T-helper 1 cell treated with Interleukin-12 subunit alpha and Interleukin-12 subunit beta and Interleukin-4 antibody, amounts not matched to agents 30 μg/mL and 1 μg/mL, for 36 hours (primary cell): Measurements from ENCODE around the gene DIP2C.
"Not testable (repeated sequence)": the region's sequence is repeated elsewhere in the genome, so short reads cannot be mapped to it uniquely, and the experiment has no call there.

Experiments
- H3K27ac Mint-ChIP-seq: one replicate; pipeline ENCODE4 v1.8.0; 2021; ENCODE audit warnings: mild to moderate bottlenecking, mixed read lengths
- H3K27me3 Mint-ChIP-seq: one replicate; pipeline ENCODE4 v1.8.0; 2021; ENCODE audit warnings: low read depth, mixed read lengths
- H3K36me3 Mint-ChIP-seq: one replicate; pipeline ENCODE4 v1.8.0; 2021; ENCODE audit warnings: low read depth, mixed read lengths
- H3K4me1 Mint-ChIP-seq: one replicate; pipeline ENCODE4 v1.8.0; 2021; ENCODE audit warnings: low read depth, mixed read lengths
- H3K4me3 Mint-ChIP-seq: one replicate; pipeline ENCODE4 v1.8.0; 2021; ENCODE audit warnings: mild to moderate bottlenecking, moderate library complexity, mixed read lengths
- H3K9me3 Mint-ChIP-seq: one replicate; pipeline ENCODE4 v1.8.0; 2021; ENCODE audit warnings: mixed read lengths

The DIP2C gene

GRCh38 chr10:336247-336646 is 353.2 kb downstream of the DIP2C start:
- no peak overlapping the region for H3K27ac Mint-ChIP-seq
- H3K36me3 Mint-ChIP-seq, result peaks cover 7% of the 10 kb centered on the region
- no peaks in the 10 kb centered on the region for H3K27me3 Mint-ChIP-seq
- no peak overlapping the region for H3K4me3 Mint-ChIP-seq
- no peaks in the 10 kb centered on the region for H3K9me3 Mint-ChIP-seq
- H3K4me1 Mint-ChIP-seq, result peaks cover 14% of the 10 kb centered on the region

GRCh38 chr10:335151-335800 is 354.2 kb downstream of the DIP2C start:
- no peaks in the 10 kb centered on the region for H3K27me3 Mint-ChIP-seq
- no peak overlapping the region for H3K27ac Mint-ChIP-seq
- H3K36me3 Mint-ChIP-seq, result peaks cover 7% of the 10 kb centered on the region
- H3K4me3 Mint-ChIP-seq, result no peak overlapping the region
- H3K4me1 Mint-ChIP-seq, result peaks cover 15% of the 10 kb centered on the region
- H3K9me3 Mint-ChIP-seq, result no peaks in the 10 kb centered on the region

- peaks cover 25% of the 10 kb centered on the region for H3K4me1 Mint-ChIP-seq
- no peaks in the 10 kb centered on the region for H3K9me3 Mint-ChIP-seq
- no peaks in the 10 kb centered on the region for H3K27me3 Mint-ChIP-seq
- no peak overlapping the region for H3K4me3 Mint-ChIP-seq
- no peak overlapping the region for H3K27ac Mint-ChIP-seq
- peaks cover 5% of the 10 kb centered on the region for H3K36me3 Mint-ChIP-seq
Observed at GRCh38 chr10:331186-331585, 358.3 kb downstream of the DIP2C start.

GRCh38 chr10:329361-330099 is 359.9 kb downstream of the DIP2C start:
- no peaks in the 10 kb centered on the region for H3K27me3 Mint-ChIP-seq
- peaks cover 24% of the 10 kb centered on the region for H3K4me1 Mint-ChIP-seq
- H3K4me3 Mint-ChIP-seq, result peak overlapping the region; percentile 34
- peaks cover 5% of the 10 kb centered on the region for H3K36me3 Mint-ChIP-seq
- H3K9me3 Mint-ChIP-seq, result no peaks in the 10 kb centered on the region
- H3K27ac Mint-ChIP-seq, result peak overlapping the region; percentile 65

GRCh38 chr10:327889-328852 is 361.3 kb downstream of the DIP2C start:
- Mint-ChIP-seq H3K4me3 (no peak overlapping the region), H3K27ac (no peak overlapping the region), H3K27me3 (no peaks in the 10 kb centered on the region), H3K9me3 (no peaks in the 10 kb centered on the region), H3K4me1 (peaks cover 25% of the 10 kb centered on the region), H3K36me3 (peaks cover 4% of the 10 kb centered on the region)

GRCh38 chr10:326894-327635 is 362.4 kb downstream of the DIP2C start:
- Mint-ChIP-seq H3K9me3 (no peaks in the 10 kb centered on the region), H3K4me1 (peaks cover 23% of the 10 kb centered on the region), H3K4me3 (no peak overlapping the region), H3K27ac (no peak overlapping the region), H3K36me3 (peaks cover 4% of the 10 kb centered on the region), H3K27me3 (no peaks in the 10 kb centered on the region)

- Mint-ChIP-seq H3K4me1 (peaks cover 23% of the 10 kb centered on the region), H3K9me3 (no peaks in the 10 kb centered on the region), H3K27me3 (no peaks in the 10 kb centered on the region), H3K27ac (no peak overlapping the region), H3K4me3 (no peak overlapping the region), H3K36me3 (peaks cover 4% of the 10 kb centered on the region)
Observed at GRCh38 chr10:326350-326749, 363.1 kb downstream of the DIP2C start.

- no peak overlapping the region for H3K27ac Mint-ChIP-seq
- H3K27me3 Mint-ChIP-seq, result no peaks in the 10 kb centered on the region
- peaks cover 3% of the 10 kb centered on the region for H3K9me3 Mint-ChIP-seq
- peaks cover 21% of the 10 kb centered on the region for H3K4me1 Mint-ChIP-seq
- H3K4me3 Mint-ChIP-seq, result no peak overlapping the region
- peaks cover 7% of the 10 kb centered on the region for H3K36me3 Mint-ChIP-seq
Observed at GRCh38 chr10:325282-325681, 364.2 kb downstream of the DIP2C start.

GRCh38 chr10:324593-324992 is 364.9 kb downstream of the DIP2C start:
- Mint-ChIP-seq H3K9me3 (peaks cover 3% of the 10 kb centered on the region), H3K4me1 (peaks cover 17% of the 10 kb centered on the region), H3K4me3 (no peak overlapping the region), H3K27ac (no peak overlapping the region), H3K36me3 (peaks cover 7% of the 10 kb centered on the region), H3K27me3 (no peaks in the 10 kb centered on the region)

GRCh38 chr10:323651-324293 is 365.7 kb downstream of the DIP2C start:
- Mint-ChIP-seq H3K27ac (peak overlapping the region; percentile 16), H3K36me3 (peaks cover 3% of the 10 kb centered on the region), H3K9me3 (peaks cover 3% of the 10 kb centered on the region), H3K4me3 (peak overlapping the region; percentile 11), H3K4me1 (peaks cover 11% of the 10 kb centered on the region), H3K27me3 (no peaks in the 10 kb centered on the region)

GRCh38 chr10:323046-323445 is 366.4 kb downstream of the DIP2C start:
- not testable (repeated sequence) for H3K27ac Mint-ChIP-seq, H3K9me3 Mint-ChIP-seq, H3K36me3 Mint-ChIP-seq, H3K27me3 Mint-ChIP-seq, H3K4me3 Mint-ChIP-seq
- H3K4me1 Mint-ChIP-seq, result peaks cover 11% of the 10 kb centered on the region

GRCh38 chr10:320771-321170 is 368.7 kb downstream of the DIP2C start:
- Mint-ChIP-seq H3K4me3 (no peak overlapping the region), H3K27ac (no peak overlapping the region), H3K36me3 (peaks cover 3% of the 10 kb centered on the region)

GRCh38 chr10:317926-318325 is 371.5 kb downstream of the DIP2C start:
- H3K4me1 Mint-ChIP-seq, result peaks cover 1% of the 10 kb centered on the region
- H3K4me3 Mint-ChIP-seq, result no peak overlapping the region
- H3K27me3 Mint-ChIP-seq, result no peaks in the 10 kb centered on the region
- H3K36me3 Mint-ChIP-seq, result peaks cover 3% of the 10 kb centered on the region
- H3K9me3 Mint-ChIP-seq, result peaks cover 3% of the 10 kb centered on the region
- no peak overlapping the region for H3K27ac Mint-ChIP-seq

More at GRCh38 chr10:320771-321170, 368.7 kb downstream of the DIP2C start:
- Mint-ChIP-seq H3K4me1 (peaks cover 11% of the 10 kb centered on the region), H3K9me3 (peaks cover 3% of the 10 kb centered on the region), H3K27me3 (no peaks in the 10 kb centered on the region)
